Loucy (cell line): Measurements from ENCODE around the gene TNNC2.

Experiments used
- CTCF ChIP-seq: fragments of 200-600 bp; sonication (generic); conservative IDR thresholded peaks from 2 replicates; pipeline ENCODE4 v1.5.1; 2014; ENCODE audit warnings: mild to moderate bottlenecking, antibody characterized with exemption, low read length
- EZH2phosphoT487 ChIP-seq: fragments of 200-600 bp; IDR thresholded peaks from 2 replicates; pipeline ENCODE4 v1.6.1; 2018; ENCODE audit warnings: antibody characterized with exemption, mild to moderate bottlenecking, moderate library complexity, borderline replicate concordance

- no peak for TF ChIP-seq CTCF
- no peak for TF ChIP-seq EZH2phosphoT487
These were observed 9.5 kb downstream of the TNNC2 start for GRCh38 chr20:45817376-45818194.
